ENCODE data around the gene COPG1.

Gene COPG1

GRCh38 chr3:129234441-129234840 is 15.0 kb upstream of the COPG1 start:
- no peak for TF ChIP-seq TAF1 (IDR thresholded peaks at IDR 0.05; ENCODE audit: low read depth)
- TF ChIP-seq CREB1 (IDR thresholded peaks at IDR 0.05; ENCODE audit: low read depth): no peak
- TF ChIP-seq MAX (IDR thresholded peaks at IDR 0.05): no peak
- TF ChIP-seq ZBTB7A (IDR thresholded peaks at IDR 0.05; ENCODE audit: low read depth): no peak
- no peak for TF ChIP-seq CEBPB (IDR thresholded peaks at IDR 0.05)
- no peak for TF ChIP-seq EP300 (IDR thresholded peaks at IDR 0.05; ENCODE audit: borderline replicate concordance)
- no peak for TF ChIP-seq REST (IDR thresholded peaks at IDR 0.05; ENCODE audit: low read depth)
- no peak for TF ChIP-seq RAD21 (IDR thresholded peaks at IDR 0.05; ENCODE audit: low read depth)
- no peak for TF ChIP-seq TCF12 (IDR thresholded peaks at IDR 0.05; ENCODE audit: low read depth)
- no peak for TF ChIP-seq USF1 (IDR thresholded peaks at IDR 0.05)
- no peak for TF ChIP-seq FOXM1 (IDR thresholded peaks at IDR 0.05; ENCODE audit: borderline replicate concordance, low read depth)
- no peak for TF ChIP-seq TEAD4 (IDR thresholded peaks at IDR 0.05)
- no peak for TF ChIP-seq YY1 (IDR thresholded peaks at IDR 0.05; ENCODE audit: low read depth)

DNA sequence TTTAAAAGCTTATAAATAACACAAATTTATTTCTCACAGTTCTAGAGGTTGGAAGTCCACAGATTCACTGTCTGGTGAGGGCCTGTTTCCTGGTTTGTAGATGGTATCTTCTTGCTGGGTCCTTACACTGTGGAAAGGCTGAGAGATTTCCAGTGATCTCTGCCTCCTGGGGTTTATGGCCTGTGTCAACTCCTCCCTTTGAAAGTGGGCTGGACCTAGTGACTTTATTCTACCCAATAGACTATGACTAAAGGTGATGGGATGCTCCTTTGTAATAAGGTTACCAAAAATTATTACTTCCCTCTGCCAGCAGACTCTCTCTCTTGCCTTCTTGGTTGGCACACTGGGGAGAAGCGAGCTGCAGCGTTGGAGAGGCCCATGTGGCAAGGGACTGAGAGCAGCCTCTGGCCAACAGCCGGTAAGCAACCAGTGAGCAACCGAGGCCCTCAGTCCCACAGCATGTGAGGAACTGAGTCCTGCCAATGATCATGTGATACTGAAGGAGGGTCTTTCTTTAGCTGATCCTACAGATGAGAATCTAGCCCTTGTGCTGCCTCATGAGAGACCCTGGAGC is 14.0 kb upstream of the COPG1 start:
- TF ChIP-seq USF1 (IDR thresholded peaks at IDR 0.05) (no peak), TCF12 (IDR thresholded peaks at IDR 0.05; ENCODE audit: low read depth) (no peak), CEBPB (IDR thresholded peaks at IDR 0.05) (no peak), NFIC (IDR thresholded peaks at IDR 0.05) (no peak), CREB1 (IDR thresholded peaks at IDR 0.05; ENCODE audit: low read depth) (no peak), FOXM1 (IDR thresholded peaks at IDR 0.05; ENCODE audit: borderline replicate concordance, low read depth) (no peak), TAF1 (IDR thresholded peaks at IDR 0.05; ENCODE audit: low read depth) (no peak), RAD21 (IDR thresholded peaks at IDR 0.05; ENCODE audit: low read depth) (no peak), ZBTB7A (IDR thresholded peaks at IDR 0.05; ENCODE audit: low read depth) (no peak), REST (IDR thresholded peaks at IDR 0.05; ENCODE audit: low read depth) (no peak), MAX (IDR thresholded peaks at IDR 0.05) (no peak), TEAD4 (IDR thresholded peaks at IDR 0.05) (no peak), YY1 (IDR thresholded peaks at IDR 0.05; ENCODE audit: low read depth) (no peak), EGR1 (IDR thresholded peaks at IDR 0.05) (no peak), EP300 (IDR thresholded peaks at IDR 0.05; ENCODE audit: borderline replicate concordance) (no peak)

- no peak for TF ChIP-seq EP300 (IDR thresholded peaks at IDR 0.05; ENCODE audit: borderline replicate concordance)
- TF ChIP-seq NFIC (IDR thresholded peaks at IDR 0.05): no peak
- no peak for TF ChIP-seq TEAD4 (IDR thresholded peaks at IDR 0.05)
- TF ChIP-seq MAX (IDR thresholded peaks at IDR 0.05): no peak
- TF ChIP-seq CREB1 (IDR thresholded peaks at IDR 0.05; ENCODE audit: low read depth): no peak
- no peak for TF ChIP-seq EGR1 (IDR thresholded peaks at IDR 0.05)
- TF ChIP-seq FOXM1 (IDR thresholded peaks at IDR 0.05; ENCODE audit: borderline replicate concordance, low read depth): no peak
- no peak for TF ChIP-seq ZBTB7A (IDR thresholded peaks at IDR 0.05; ENCODE audit: low read depth)
- TF ChIP-seq USF1 (IDR thresholded peaks at IDR 0.05): no peak
- TF ChIP-seq CEBPB (IDR thresholded peaks at IDR 0.05): no peak
These were observed 10.3 kb upstream of the COPG1 start for GRCh38 chr3:129238945-129239705.

DNA sequence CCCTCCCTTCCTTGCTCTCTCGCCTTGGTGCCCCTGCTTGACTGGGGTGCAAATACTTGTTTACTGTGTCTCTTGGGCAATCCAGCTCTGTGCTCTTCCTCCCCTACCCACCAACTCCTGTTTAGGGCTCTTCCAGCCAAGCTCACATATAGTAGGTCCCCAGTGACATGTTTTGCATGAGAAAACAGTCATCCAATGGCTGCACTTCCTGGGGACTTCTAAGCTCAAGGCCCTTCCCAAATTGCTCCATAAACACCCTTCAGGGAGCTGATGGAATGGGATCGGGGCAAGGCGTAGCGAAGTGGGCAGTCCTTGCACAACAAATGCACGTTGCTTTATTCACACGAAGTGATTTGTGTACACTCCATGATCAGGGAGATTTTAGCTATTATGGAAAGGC is 9.4 kb upstream of the COPG1 start:
- no peak for TF ChIP-seq EGR1 (IDR thresholded peaks at IDR 0.05)
- TF ChIP-seq NFIC (IDR thresholded peaks at IDR 0.05): no peak
- no peak for TF ChIP-seq ZBTB7A (IDR thresholded peaks at IDR 0.05; ENCODE audit: low read depth)
- TF ChIP-seq TEAD4 (IDR thresholded peaks at IDR 0.05): no peak
- no peak for TF ChIP-seq MAX (IDR thresholded peaks at IDR 0.05)
- TF ChIP-seq RAD21 (IDR thresholded peaks at IDR 0.05; ENCODE audit: low read depth): no peak
